HG02642 (cell line): ENCODE data around the gene EPAS1.

Experiments
- ATAC-seq: cut with Tn5 transposase; IDR thresholded peaks from one replicate; pipeline ENCODE4 v1.9.1; 2021; ENCODE audit warnings: mild to moderate bottlenecking; ENCODE audit not compliant: unreplicated experiment, poor library complexity

The EPAS1 gene

DNA sequence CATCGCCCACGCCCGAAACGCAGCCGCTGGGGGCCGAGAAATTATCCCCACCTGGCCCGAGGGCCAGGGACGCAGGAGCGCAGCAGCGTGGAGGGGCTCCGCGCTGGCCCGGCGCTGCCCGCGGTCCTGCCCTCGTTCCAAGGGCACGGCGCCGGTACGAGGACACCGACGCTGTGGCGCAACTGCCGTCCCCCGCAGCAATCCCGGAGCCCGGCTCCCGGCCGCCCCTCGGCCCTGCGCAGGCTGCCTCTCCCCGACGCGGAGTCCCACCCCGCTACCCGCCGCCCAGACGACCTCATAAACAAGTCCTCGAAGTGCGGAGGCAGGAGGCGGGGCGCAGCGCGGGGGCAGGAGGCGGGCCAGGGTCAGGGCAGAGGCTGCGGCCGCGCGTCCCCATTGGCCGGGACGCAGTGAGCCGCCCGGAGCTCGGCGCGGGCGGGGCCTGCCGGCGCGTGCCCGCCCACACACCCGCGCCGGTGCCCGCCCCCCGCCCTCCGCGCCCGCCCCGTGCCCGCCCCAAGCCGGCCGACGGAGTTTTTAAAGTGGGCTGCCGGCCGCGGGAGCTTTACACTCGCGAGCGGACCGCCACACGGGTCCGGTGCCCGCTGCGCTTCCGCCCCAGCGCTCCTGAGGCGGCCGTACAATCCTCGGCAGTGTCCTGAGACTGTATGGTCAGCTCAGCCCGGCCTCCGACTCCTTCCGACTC is at the start of gene EPAS1:
TSS of gene EPAS1 (plus strand) at position 568 of the 706 bp plus-strand sequence. CDS start 505 bp downstream, outside the sequence.
- ATAC-seq = peak; percentile 91

DNA sequence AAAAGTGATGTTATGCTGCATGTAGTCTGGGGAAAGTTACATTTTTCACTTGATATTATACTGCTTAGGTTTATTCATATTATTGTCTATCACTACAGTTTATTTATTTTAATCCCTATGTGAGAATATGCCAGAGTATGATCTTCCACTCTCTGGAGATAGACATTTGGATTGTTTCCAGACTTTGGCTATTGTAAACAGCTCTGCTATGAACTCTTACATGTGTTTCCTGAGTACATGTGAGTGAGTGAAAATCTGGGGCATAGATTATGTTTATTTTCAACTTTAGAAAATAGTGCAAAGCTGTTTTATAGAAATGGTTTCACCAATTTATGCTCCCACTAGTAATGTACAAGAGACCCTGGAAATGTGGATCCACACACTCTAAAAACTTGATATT is 49.0 kb upstream of the EPAS1 start:
- ATAC-seq = no peak

DNA sequence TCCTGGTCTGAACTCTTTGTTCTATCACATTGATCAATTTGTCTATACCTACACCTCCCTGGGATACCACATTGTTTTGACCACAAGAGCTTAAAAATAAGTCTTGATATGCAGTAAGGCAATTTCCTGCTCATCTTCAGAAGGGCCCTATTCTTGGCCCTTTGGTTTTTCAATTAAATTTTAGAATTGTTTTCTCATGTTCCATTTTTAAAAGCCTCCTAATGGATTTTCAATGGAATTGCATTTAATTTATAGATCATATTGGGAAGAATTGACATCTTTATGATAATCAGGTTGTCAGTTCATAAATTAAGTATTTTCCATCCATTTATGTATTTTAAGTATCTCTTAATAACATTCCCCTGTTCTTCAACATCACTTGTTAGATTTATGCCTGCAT is 47.6 kb upstream of the EPAS1 start:
- no peak for ATAC-seq

DNA sequence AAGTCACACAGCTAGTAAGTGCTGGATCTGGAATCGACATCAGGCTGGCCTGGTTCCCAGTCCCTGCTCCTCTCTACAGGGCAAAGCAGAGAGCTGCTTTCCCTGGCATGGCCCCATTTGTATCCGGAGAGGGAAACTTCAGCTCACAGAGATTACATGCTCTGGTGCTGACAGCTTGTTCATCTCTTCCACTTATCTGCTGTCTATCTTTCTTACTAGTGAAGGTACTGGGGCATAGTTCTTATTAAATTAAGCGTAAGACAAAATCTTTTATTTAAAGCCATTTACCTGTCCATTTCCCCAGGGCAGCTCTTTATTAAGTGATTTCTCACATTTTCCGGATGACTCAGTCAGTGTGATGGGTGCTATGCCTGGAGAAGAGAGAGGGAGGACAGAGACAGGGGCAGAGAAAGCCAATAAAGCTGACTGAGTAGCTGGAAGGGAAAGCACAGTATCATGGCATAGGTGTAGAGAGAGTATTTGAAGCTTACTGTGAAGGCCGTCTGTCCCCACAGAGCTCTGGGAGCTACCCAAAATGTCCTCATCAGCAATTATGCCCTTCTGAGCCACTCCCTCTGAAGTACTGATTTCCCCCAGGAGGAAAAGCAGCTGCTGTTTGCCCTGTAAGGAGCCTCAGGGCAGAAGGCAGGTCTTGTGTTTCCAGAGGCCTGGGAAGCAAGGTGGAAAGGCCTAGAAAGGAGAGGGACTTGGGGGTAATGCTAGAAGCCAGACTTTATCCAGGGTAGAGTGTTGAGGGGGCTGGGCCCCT is 44.1 kb upstream of the EPAS1 start:
- no peak for ATAC-seq

DNA sequence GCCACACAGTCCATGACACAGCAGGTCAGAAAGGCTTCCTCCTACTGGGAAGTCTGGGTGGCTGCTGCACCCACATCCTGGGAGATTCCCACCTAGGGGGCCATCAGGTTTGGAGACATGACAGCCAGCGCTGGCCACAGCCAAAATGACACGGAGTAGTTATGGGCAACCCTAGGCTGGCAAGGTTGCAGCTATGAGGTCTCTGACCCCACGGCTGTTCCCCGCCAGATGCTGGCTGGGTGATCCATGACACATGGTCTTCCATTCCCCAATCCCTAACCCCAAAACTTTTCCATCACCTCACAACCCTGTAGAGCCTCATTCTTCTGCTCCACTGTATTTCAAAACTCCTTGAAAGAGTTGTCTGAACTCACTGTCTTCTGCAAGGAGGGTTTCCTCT is 42.7 kb upstream of the EPAS1 start:
- ATAC-seq = no peak

DNA sequence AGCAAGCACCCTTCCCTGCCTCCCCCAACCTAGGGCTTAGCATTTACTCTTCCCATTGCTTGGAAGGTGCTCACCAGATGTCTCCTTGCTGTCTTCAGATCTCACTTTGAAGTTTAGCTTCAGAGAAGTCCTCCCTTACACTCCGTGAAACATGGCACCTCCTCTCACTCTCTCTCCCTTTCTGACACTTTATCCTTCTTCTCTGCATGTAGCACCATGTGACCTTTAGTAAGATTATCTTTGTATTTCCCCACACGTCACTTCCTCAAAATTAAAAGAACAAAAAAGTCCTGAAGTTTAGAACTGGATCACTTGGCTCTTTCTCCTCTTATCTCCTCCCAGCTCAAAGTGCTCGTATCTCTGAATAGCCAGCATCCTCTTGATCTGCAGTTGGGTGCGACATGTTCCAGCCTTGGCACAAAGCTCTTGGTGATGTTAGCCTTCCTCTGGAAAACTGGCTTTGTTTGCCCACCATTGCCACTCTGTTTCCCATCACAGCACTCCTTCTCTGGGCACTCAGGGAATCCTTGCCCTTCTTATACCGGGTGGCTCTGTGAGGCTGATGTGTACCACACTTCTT is 40.6 kb upstream of the EPAS1 start:
- ATAC-seq = no peak

DNA sequence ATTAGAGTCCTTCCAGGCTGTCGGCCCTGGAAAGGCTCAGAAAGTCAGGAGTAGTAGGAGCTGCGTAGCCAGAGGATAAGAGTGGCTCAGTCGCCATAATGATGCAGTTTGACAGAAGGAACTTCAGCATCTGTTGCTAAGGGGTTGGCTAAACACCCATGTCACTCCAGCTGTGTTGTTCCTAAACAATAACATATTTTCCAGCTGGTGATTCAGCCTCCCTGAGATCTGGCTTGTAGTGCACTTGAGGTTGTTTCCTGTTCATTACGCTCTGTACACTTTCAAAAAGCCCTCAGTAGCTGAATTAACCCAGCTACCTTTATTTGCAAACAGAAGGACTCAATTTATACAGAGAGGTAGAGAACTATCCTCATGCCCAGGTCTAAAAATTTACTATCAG is 39.7 kb upstream of the EPAS1 start:
- ATAC-seq = no peak

DNA sequence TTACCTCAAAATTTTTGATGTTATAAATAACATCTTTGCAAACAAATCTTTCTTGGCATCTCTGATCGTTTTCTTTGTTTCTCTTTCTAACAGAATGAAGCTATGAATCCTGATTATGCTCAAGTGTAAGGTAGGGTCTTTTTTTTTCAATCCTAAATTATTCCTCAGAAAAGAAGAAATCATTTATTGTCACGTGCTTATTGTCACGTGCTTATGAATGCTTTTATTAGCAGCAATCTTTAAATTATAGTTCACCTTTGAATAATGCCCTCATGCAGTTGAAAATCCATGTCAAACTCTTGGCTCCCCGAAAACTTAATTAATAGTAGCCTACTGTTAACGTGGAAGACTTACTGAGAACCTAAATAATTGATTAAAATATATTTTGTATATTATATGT is 39.2 kb upstream of the EPAS1 start:
- ATAC-seq = no peak

DNA sequence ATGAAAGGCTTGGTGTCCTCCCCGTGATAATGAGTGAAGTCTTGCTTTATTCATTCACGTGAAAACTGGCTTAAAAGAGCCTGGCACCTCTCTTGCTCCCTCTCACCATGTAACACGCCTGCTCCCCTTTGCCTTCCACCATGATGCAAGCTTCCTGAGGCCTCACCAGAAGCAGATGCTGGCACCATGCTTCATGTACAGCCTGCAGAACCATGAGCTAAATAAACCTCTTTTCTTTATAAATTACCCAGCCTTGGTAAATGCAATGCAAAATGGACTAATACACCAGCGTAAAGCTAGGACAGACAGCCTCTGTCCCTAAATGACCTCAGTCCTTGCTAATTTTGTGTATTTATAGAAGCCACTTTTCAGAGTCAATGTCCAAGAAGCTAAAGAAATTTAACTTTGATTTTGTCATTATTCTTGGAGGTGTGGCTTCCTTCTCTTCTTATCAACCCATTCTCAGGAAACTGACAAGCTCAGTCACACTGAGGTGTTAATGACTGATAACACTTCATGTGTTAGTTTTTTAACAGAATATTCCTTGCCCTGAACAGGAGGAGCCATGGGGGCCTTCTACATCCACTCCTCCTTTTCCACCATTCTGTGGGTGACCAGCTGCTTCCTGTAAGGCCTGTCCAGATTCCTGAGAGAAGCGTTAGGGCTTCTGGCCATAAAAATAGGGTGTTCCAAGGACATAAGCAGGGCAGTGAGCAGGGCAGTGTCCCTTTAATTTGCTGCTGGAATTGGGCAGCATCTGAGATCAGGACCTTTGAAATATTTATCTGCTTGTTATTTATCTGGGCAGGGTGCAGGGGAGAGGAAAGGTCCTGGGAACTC is 38.0 kb upstream of the EPAS1 start:
- ATAC-seq = no peak

DNA sequence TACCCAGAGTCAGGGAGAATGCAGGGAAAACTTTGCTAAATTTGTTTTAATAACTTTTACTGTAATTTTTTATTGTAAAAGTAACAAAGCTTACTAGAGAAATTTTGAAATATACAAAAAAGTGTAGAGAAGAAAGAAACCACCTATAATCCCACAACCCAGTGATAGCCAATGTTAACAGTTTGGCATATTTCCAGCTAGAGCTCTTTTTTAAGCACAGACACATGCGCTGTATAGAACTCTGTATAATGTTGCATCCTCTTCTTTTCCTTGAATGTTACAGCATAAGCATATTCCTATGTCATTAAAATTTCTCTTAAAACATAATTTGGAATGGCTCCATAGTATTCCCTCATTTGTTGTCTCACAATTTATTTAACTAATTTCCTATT is 37.4 kb upstream of the EPAS1 start:
- no peak for ATAC-seq

DNA sequence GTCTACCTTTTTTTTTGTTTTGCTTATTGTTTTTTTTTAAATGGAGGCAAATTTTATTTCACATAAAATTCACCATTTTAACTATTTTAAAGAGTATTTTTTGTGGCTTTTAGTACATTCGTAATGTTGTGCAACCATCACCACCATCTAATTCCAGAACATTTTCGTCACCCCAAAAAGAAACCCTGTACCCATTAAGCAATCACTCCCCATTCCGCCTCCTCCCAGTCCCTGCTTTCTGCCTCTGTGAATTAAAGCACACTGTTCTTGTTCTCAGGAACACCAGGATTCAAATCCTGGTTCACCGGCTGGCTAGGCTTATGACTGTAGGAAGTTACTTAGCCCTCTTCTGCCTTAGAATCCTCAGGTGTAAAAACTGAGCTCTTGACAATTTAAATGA is 36.9 kb upstream of the EPAS1 start:
- no peak for ATAC-seq

DNA sequence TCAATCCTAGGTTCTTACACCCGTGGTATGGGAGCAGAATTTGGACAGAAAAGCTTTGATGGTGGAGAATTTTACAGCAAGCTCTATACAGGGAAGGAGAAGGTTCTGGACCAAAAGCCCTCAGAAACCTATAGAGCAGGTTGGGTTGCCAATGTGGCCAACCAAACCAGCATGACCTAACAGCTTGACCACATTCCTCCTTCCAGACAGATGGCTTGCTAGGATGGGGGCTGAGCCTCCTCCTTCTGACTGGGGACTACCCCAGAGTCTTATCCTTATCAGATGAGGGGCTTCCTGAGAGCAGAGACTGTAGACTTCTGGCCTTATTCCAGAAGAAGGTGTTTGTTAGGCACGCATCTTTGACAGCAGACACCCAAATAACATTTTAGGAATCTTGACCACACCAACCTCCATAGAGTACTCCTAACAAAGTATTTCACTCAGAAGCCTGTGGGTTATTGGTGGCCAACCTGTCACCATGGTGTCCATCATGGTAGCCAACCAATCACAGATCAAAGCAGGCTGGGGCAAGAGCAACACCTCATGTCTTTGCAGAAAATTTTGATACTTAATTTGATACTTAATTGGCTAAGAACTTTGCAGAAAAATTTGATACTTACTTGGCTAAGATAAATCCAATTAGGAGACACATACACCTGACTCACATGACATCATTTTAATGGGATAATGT is 34.8 kb upstream of the EPAS1 start:
- ATAC-seq = no peak

DNA sequence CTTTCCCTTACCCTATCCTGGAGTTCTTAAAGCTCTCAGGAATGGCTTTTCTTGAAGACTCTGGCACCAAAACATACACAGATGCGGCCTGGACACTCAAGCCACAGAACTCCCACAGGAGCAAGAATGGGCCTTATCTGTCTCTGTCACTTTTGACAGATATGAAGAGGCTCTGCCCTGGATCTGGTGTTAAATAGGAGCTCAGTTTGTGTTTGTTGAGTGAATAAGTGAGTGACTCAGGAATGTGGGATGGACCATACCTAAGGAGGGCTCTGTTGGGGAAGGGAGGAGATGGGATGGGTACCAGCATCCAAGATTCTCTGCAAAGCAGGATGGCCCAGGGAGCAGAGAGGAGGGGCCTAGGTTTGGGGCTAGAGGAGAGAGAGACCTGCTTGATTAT is 33.9 kb upstream of the EPAS1 start:
- no peak for ATAC-seq

DNA sequence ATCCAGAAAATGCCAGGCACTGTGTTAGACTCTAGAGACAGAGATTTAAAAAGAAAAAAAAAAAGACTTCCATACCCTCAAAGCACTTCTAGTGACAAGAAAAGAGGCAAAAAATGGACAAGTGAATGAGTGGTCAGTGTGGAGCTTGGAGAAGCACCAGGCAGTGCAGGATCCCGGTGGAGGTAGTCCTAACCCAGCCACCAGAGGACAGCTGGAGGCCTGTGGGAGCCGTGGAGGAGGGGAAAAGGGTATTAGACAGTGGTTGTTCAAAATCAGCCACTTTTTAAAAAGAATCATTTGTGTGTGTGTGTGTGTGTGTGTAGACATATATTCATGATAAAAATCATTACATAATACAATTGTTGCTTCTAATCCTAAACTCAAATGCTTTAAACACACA is 32.8 kb upstream of the EPAS1 start:
- no peak for ATAC-seq

DNA sequence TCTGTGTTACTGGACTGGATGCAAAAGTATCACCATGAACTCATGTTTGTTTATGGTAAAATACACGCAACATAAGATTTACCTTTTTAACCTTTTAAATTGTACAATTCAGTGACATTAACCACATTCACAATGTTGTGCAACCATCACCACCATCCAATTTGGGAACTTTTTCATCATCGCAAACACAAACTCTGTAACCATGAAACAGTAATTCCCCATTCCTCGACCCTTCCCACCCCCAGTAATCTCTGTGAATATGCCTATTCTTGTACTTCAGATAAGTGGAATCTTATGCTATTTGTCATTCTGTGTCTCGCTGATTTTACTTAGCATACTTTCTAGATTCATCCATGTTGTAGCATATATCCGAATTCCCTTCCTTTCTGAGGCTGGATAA is 31.1 kb upstream of the EPAS1 start:
- no peak for ATAC-seq

DNA sequence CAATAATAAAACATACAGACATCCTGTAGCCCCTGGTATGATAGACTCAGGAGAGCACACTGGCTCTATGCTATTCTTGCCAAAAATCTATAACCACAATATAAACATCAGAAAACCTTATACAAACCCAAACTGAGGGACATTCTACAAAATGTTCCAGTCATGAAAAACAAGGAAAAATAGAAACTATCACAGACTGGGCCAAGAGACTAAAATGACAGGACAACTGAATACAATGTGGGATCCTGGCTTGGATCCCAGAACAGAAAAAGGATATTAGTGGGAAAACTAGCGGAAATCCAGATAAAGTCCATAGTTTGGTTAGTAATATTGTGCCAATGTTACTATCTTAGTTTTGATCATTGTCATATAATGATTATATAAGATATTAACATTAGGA is 29.6 kb upstream of the EPAS1 start:
- no peak for ATAC-seq

DNA sequence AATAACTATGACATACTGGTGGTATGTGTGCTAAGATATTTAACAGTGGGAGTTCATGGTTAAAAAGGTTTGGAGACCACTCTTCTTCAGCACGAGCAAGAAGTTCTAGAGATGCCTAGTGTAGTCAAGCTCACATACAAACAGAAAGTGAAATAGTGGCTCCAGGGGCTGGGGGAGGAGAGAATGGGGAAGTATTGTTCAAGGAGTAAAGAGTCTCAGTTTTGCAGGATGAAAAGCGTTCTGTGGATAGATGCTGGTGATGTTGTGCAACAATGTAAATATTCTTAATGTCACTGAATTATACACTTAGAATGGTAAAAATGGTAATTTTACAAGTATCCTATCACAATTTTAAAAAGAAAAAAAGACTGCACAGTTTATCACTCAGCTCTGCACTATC is 29.0 kb upstream of the EPAS1 start:
- no peak for ATAC-seq

DNA sequence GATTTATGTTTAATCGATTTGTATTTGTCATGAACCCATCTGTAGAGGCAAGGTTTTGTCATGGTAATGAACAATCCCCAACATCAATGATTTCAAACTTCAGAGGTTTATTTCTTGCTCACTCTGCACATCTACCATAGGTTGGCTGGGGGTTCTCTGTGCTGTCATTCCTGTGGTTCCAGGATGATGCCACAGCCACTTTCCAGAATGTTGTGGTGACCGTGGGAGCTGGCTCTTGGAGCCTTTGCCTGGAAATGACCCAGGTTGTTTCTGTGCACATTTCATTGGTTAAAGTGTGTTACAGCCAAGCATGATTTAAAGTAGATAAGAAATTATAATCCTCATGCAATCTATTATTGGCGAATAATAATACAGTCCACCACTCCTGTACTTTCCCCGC is 28.2 kb upstream of the EPAS1 start:
- no peak for ATAC-seq

DNA sequence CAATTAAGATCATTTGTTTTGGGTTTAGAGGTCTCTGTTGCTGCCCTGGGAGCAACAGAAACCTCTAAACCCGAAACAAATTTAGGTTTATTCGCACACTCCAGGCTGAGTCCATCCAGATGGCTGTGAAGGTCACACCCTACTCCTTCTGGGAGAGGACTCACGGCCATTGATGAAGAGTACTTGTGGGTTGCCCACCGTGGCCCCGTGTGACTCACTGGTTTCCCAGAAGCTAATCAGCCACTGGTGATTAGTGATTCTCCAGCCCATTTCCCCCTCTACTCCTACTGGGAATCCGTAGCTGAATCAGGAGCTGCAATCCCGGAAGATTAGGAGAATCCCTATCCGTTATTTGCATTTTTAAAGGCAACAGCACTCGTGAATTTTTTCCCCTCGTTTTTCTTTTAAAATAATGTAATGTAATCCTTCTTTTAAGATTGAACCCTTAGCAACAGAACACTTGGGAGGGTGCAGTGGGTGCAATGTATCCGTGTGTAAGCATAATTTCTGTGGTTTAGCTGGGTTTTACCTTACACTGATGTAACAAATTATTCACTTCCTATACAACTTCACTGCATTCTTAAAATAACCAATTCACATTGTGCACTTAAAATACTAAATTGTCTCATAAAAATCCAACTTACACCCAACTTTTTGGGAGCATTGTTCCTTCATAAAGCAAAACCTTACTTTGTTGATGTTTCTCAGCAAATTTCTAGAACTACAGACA is 27.5 kb upstream of the EPAS1 start:
- ATAC-seq = no peak

DNA sequence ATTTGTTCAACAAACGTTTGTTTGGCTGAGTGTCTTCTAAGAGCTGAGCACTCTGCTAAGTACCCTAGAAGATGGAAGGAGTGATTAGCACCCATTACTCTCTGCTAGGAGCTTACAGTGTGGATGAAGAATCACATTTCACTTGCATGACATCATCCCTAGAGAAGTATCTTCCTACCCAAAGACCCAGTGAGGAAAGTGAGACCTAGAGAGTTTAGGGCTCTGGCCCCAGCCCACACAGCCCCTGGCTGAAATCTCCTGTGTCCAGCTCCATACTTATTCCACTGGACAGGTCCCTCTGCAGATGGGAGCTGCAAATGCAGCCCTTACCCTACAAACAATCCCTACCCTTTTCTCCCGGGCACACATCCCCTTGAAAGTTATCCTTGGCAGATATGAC is 26.8 kb upstream of the EPAS1 start:
- no peak for ATAC-seq
